Activated CD4-positive, alpha-beta T cell treated with anti-CD3 and anti-CD28 coated beads, Interleukin-2, amount 50 U/mL, for 48 hours (primary cell): ENCODE data around the gene DIO1.

Experiments
- DNase-seq, 2 experiments: peaks; one replicate each; pipeline ENCODE4 v3.0.0-alpha.2; 2020

The DIO1 gene

GRCh38 chr1:53943490-53944043, 49.6 kb downstream of the DIO1 start:
- DNase-seq: no peak

- peak in 1 of 2 experiments; percentile 7 for DNase-seq
Measured at GRCh38 chr1:53944469-53945182, 50.6 kb downstream of the DIO1 start.

- no peak for DNase-seq
Measured at GRCh38 chr1:53945183-53945432, 51.1 kb downstream of the DIO1 start.

- DNase-seq: peak; percentile 98 to 99
Measured at GRCh38 chr1:53945433-53946251, 51.7 kb downstream of the DIO1 start, which contains the start of gene IFT25. TSS of gene IFT25 (minus strand) at chr1:53945699. CDS start at chr1:53940082, 5,617 bp downstream.

GRCh38 chr1:53946252-53947171, 52.5 kb downstream of the DIO1 start, which contains the start of gene LRRC42:
TSS of gene LRRC42 (plus strand) at chr1:53946350. CDS start at chr1:53952000, 5,650 bp downstream.
- no peak for DNase-seq

GRCh38 chr1:53947172-53947907, 53.4 kb downstream of the DIO1 start:
- no peak for DNase-seq

- DNase-seq: no peak
Measured at GRCh38 chr1:53948291-53948690, 54.3 kb downstream of the DIO1 start.

GRCh38 chr1:53949023-53949990, 55.3 kb downstream of the DIO1 start:
- DNase-seq: peak; percentile 20 to 33

GRCh38 chr1:53951697-53952096, 57.7 kb downstream of the DIO1 start:
- no peak for DNase-seq

- no peak for DNase-seq
Measured at GRCh38 chr1:53954128-53954527, 60.1 kb downstream of the DIO1 start.

GRCh38 chr1:53956308-53957168, 62.6 kb downstream of the DIO1 start:
- DNase-seq: no peak

- no peak for DNase-seq
Measured at GRCh38 chr1:53957194-53957818, 63.3 kb downstream of the DIO1 start.

- no peak for DNase-seq
Measured at GRCh38 chr1:53959664-53960250, 65.8 kb downstream of the DIO1 start.
